Measurements from ENCODE around the gene WDR7.

The WDR7 gene

DNA sequence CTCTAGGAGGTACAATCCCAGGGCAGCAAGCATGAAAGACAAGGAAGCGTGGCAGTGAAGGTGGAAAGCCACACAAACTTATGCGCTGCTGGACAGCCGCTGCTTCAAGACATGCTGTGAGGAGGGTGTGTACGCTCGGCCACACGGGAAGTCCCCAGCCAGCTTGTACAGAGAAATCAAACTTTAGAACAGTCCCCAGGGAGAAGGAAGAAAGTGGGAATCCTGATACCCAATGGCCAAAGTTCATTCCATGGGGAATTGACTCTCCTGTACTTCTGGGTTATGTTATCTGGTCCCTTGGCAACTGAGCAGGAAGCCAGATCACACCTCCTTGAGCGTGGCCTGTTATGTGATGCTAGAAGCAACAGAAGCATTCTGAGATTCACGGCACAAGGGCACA lies 409.7 kb downstream of the WDR7 start:
- H3F3A ChIP-seq (ENCODE audit: insufficient read depth, low read length), result no peaks in the 10 kb centered on the region
- 0 out of 2 replicates have a peak, but pooled peaks cover 3% of the 10 kb centered on the region for H3K4me1 ChIP-seq (ENCODE audit: low read length)
- H3K36me3 ChIP-seq (replicated peaks; ENCODE audit: insufficient read depth, low read length), result no peaks in the 10 kb centered on the region
- H3K9me3 ChIP-seq (replicated peaks; ENCODE audit: insufficient read depth, low read length), result no peaks in the 10 kb centered on the region
- no peak overlapping the region for H3K9ac ChIP-seq (ENCODE audit: low read length)
- H3K4me2 ChIP-seq (ENCODE audit: low read depth, low read length), result no peak overlapping the region
- no peak overlapping the region for H2AFZ ChIP-seq (ENCODE audit: low read length)
- no peaks in the 10 kb centered on the region for H3K79me2 ChIP-seq (ENCODE audit: low read length)
- H3K9me2 ChIP-seq (replicated peaks; ENCODE audit: insufficient read depth, low read length), result no peaks in the 10 kb centered on the region
- DNase-seq, result no peak
- H3K4me3 ChIP-seq (ENCODE audit: low read length), result no peak overlapping the region
- H3K27me3 ChIP-seq (replicated peaks; ENCODE audit: insufficient read depth, low read length), result no peaks in the 10 kb centered on the region
- H4K20me1 ChIP-seq (ENCODE audit: insufficient read depth, low read length), result no peaks in the 10 kb centered on the region
- TF ChIP-seq CTCF (IDR thresholded peaks at IDR 0.05; ENCODE audit: low read length) (no peak), EZH2phosphoT487 (IDR thresholded peaks at IDR 0.05; ENCODE audit: low read length) (no peak), EZH2 (optimal IDR thresholded peaks at IDR 0.05; ENCODE audit: low read depth, low read length) (no peak)
- no peak overlapping the region for H3K27ac ChIP-seq (ENCODE audit: low read length)

- TF ChIP-seq EZH2phosphoT487 (IDR thresholded peaks at IDR 0.05; ENCODE audit: low read length), result no peak
- TF ChIP-seq CTCF (IDR thresholded peaks at IDR 0.05; ENCODE audit: low read length), result no peak
- no peak for TF ChIP-seq EZH2 (optimal IDR thresholded peaks at IDR 0.05; ENCODE audit: low read depth, low read length)
- no peak overlapping the region for H2AFZ ChIP-seq (ENCODE audit: low read length)
Measured at GRCh38 chr18:57062178-57062577, 411.0 kb downstream of the WDR7 start.

GRCh38 chr18:57062844-57063243 lies 411.7 kb downstream of the WDR7 start:
- DNase-seq, result no peak
- Histone ChIP-seq H3K9ac (ENCODE audit: low read length) (no peak overlapping the region), H4K20me1 (ENCODE audit: insufficient read depth, low read length) (no peaks in the 10 kb centered on the region), H3K27me3 (replicated peaks; ENCODE audit: insufficient read depth, low read length) (no peaks in the 10 kb centered on the region), H3F3A (ENCODE audit: insufficient read depth, low read length) (no peaks in the 10 kb centered on the region), H3K27ac (ENCODE audit: low read length) (no peak overlapping the region), H3K9me3 (replicated peaks; ENCODE audit: insufficient read depth, low read length) (no peaks in the 10 kb centered on the region), H3K4me2 (ENCODE audit: low read depth, low read length) (no peak overlapping the region), H2AFZ (ENCODE audit: low read length) (no peak overlapping the region), H3K36me3 (replicated peaks; ENCODE audit: insufficient read depth, low read length) (no peaks in the 10 kb centered on the region), H3K9me2 (replicated peaks; ENCODE audit: insufficient read depth, low read length) (no peaks in the 10 kb centered on the region), H3K79me2 (ENCODE audit: low read length) (no peaks in the 10 kb centered on the region), H3K4me3 (ENCODE audit: low read length) (no peak overlapping the region), H3K4me1 (ENCODE audit: low read length) (0 out of 2 replicates have a peak, but pooled peaks cover 1% of the 10 kb centered on the region)
- no peak for TF ChIP-seq EZH2phosphoT487 (IDR thresholded peaks at IDR 0.05; ENCODE audit: low read length)
- TF ChIP-seq EZH2 (optimal IDR thresholded peaks at IDR 0.05; ENCODE audit: low read depth, low read length), result no peak
- no peak for TF ChIP-seq CTCF (IDR thresholded peaks at IDR 0.05; ENCODE audit: low read length)

More at GRCh38 chr18:57062178-57062577, 411.0 kb downstream of the WDR7 start:
- no peaks in the 10 kb centered on the region for H3K9me3 ChIP-seq (replicated peaks; ENCODE audit: insufficient read depth, low read length)
- H3K4me3 ChIP-seq (ENCODE audit: low read length), result no peak overlapping the region
- no peak for DNase-seq
- H3K36me3 ChIP-seq (replicated peaks; ENCODE audit: insufficient read depth, low read length), result no peaks in the 10 kb centered on the region
- no peaks in the 10 kb centered on the region for H3K79me2 ChIP-seq (ENCODE audit: low read length)
- H3K4me2 ChIP-seq (ENCODE audit: low read depth, low read length), result no peak overlapping the region
- H3K27me3 ChIP-seq (replicated peaks; ENCODE audit: insufficient read depth, low read length), result no peaks in the 10 kb centered on the region
- H3K9me2 ChIP-seq (replicated peaks; ENCODE audit: insufficient read depth, low read length), result no peaks in the 10 kb centered on the region
- H3F3A ChIP-seq (ENCODE audit: insufficient read depth, low read length), result no peaks in the 10 kb centered on the region
- no peak overlapping the region for H3K27ac ChIP-seq (ENCODE audit: low read length)
- H3K4me1 ChIP-seq (ENCODE audit: low read length), result 0 out of 2 replicates have a peak, but pooled peaks cover 3% of the 10 kb centered on the region
- H4K20me1 ChIP-seq (ENCODE audit: insufficient read depth, low read length), result no peaks in the 10 kb centered on the region
- H3K9ac ChIP-seq (ENCODE audit: low read length), result no peak overlapping the region
